G401 (cell line): ENCODE measurements around the gene AFF3. TPM values are rescaled to one million over a fixed set of nuclear protein-coding genes. Genes with fewer than 3 reads are reported as not detected.

Experiments used
- DNase-seq: peaks from one replicate; pipeline ENCODE4 v3.0.0-alpha.2; 2015; ENCODE audit warnings: low spot score
- in situ Hi-C: cut with HindIII; loops from 2 replicates; pipeline ENCODE4 v1.10.0; 2016; ENCODE audit warnings: low sequenced_read_pairs, mixed read lengths
- total RNA-seq: library from RNA; depleted of rRNA; stranded (reverse); fragments of >200 nt; shearing (Covaris generic); gene quantifications from 2 replicates; pipeline ENCODE4 v1.2.3, GENCODE V29; 2014

Gene AFF3
- total RNA-seq, 1 experiment from 2014 or later, result 3.0 TPM

DNA sequence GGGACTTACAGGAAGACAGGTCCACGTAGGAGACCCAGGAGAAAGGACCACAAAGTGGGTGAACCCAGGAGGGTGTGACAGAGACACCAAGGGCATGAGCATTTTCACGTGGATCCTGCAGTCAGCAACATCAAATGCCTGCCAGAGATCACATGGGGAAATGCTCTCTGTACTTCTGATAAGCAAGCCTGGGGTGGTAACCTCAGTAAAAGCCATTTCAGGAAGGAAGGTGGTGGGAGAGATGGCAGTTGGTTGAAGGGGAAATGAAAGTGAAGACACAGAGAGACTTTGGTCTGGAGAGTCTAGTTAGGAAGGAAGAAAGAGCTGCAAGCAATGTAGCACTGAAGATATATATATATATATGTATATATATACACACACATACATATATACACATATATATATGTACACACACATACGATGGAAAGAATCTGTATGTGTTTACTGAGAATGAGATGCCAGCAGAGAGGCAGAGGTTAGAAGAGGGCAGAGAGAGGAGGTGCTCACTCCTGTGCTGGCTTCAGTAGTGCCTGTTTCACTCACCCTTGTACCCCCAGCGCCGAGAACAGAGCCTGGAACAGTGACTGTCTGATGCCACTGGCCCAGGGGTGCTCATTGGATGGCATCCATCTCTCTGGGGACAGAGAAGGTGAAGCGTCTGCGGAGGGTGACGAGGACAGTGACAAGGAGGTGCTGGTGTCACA is 314.9 kb downstream of the AFF3 start:
- no peak for DNase-seq
- in situ Hi-C loops, result no loop called here

DNA sequence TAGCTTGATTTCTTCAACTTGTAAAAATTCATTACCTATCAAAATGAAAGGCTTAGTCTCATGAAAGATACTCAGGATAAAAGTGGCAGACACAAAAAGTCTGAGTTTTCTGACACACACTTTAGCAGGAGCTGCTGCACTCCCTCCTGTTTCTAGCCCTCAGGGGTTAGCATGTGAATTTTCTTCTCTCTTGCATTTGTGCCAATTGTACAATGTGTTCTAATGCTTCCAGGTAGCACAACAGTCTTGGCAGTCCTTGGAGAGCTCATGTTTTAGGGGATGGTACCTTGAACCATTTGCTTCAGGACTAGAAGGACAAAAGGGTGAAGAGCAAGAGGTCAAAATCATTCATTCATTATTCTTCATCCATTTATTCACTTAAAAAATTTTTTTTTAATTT is 316.8 kb downstream of the AFF3 start:
- peak; percentile 76 for DNase-seq
- in situ Hi-C loops, result no loop called here

DNA sequence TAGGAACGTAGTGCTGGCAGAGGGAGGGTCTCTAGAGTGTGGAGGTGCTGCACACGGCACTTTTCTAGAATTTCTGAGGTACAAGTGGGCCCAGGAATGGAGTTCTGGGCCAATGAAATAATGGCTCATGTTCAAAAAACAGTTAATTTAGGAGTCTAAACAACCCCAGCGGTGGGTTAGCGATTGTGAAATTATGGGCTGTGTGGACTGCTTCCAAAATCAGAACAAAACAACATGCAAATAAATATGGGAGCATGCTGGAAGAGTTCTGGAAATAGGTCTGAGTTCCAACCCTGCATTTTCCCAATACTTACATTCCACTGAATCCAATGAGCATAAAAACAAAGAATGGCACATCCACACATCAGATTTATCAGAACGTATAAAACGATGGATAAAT is 317.6 kb downstream of the AFF3 start:
- no peak for DNase-seq

DNA sequence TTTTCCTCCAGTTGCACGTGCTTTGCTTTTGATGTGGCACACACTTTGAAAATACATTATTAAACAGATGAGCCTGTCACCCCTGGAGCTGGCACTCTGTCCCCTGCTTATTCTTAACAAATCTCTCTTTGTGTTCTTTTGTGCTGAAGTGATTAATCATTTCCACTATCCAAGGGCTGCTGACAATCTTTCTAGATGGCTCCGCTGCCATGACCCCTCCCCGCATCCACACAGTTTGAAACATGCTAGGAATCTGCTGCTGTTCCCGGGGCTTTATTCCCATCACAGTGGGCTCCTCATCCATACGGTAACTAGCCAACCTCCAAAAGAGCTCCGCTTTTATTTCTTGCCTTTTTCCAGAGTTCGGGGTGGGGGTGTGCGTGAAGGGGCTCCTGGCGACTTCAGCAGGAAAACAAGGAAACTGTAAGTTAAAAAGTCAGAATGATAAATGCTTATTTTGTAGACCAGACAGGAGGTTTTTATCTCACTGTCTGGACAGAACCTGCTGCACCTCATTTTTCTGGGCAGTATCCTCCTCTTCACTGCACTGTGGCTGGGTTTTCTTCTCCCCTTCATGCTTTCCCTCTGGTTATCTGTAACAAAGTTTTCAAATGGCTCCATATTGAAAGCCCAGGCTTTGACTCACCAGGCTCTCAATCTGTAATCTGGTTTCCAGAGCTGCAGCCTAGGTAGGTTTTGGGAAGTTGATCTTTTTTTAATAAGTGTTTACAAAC is 319.7 kb downstream of the AFF3 start:
- in situ Hi-C loops, result no loop called here
- DNase-seq, result no peak

More for the DNA sequence above, 317.6 kb downstream of the AFF3 start:
- in situ Hi-C loops, result no loop called here

DNA sequence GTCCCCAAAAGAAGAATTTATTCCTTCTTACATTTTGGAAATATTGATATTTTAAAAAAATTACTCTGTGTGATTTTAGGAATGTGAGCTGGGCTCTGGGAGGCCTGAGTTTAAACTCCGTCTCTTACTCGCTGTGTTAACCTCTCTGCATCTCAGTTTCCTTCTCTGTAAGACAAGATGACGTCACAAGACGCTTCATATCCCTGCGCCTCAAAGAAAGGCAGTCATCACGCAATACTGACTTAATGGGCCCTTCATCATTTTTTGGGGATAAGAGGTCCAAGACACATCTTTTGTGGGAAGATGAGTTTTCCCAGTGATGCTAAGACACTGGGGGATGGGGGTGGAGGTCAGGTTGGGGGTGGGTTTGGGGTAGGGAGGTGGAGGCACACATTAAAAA is 320.4 kb downstream of the AFF3 start:
- no peak for DNase-seq
- in situ Hi-C loops, result no loop called here

DNA sequence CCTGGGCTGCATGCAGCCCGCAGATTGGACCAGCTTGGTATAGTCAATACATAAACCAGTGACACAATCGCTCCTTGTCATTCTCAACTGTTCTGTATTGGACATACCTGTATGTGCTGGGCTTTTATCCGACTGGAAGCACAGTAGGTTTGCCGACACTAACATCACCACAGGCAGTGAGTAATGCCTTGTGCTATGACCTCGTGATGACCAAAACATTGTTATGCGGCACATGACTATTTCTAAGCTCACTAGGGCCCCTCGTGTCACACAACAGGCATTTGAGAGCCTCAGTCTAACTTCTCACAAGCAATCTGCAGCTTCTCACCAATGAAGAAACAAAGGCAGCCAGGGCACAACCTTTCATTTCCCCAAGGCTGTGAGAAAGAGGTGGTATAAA is 320.8 kb downstream of the AFF3 start:
- no peak for DNase-seq
- in situ Hi-C loops, result no loop called here

DNA sequence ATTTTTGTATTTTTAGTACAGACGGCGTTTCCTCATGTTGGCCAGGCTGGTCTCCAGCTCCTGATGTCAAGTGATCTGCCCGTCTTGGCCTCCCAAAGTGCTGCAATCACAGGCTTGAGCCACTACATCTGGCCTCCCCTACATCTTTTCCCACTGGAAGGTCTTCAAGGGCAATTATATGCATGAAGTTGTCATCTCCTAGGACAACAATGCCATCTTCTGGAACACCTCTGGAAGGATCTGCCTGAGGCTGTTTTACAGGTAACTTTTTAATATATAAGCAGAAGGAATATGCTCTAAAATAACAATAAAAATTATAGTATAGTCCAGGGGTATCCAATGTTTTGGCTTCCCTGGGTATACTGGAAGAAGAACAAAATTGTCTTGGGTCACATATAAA is 321.4 kb downstream of the AFF3 start:
- DNase-seq, result no peak
- in situ Hi-C loops, result no loop called here

DNA sequence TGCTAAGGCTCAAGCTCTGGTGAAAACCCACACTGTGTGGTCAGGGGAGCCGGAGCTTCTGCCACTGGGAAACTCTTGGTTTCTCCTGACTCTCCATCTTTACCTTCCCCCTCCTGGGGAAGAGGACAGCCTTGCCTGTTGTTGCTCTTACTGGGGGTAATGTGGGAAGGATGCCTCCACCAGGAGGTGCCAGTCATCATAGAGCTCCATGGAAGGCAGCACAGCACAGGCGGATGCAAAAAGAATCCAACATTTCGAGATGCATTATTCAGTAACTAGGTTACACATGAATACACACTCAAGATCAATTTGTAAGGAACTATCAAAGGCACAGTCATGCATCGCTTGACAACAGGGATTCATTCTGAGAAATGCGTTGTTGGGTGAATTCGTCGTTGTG is 322.6 kb downstream of the AFF3 start:
- in situ Hi-C loops, result no loop called here
- DNase-seq, result no peak

DNA sequence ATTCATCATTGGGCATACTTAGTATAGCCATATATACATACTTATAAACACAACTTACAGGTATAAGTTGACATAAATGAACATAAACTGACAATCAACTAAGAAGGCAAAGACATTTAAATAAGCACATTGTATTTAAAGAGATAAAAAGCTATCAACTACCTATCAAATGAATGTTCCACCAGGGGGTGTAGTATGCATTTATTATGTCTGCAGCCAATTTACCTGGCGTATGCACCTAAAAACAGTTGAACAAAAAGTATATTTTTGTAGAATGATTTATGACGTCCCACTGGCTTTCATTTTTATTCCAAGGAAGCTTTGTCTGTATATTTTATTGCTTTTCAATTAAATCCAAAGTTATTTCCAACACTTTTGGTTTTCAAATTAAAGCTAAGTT is 323.5 kb downstream of the AFF3 start:
- peak; percentile 60 for DNase-seq
- in situ Hi-C loops, result no loop called here

DNA sequence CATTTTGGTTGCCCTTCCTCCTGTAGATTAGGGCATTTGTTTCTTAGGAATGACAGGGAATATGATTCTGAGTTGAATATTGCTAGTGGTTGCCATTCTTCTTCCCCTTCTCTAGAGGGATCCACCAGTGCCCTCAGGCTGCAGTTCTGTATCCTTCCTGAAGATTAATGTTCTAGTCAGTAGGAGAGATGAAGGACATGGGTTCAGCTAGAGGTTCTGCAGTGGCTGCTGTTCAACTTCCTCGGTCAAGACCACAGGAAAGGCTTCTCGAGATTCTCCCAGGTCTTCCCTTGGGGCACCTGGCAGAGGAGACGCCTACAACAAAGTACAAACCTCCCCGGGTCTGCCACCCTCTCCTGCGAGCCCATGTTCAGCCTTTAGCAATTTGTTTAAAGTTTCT is 325.5 kb downstream of the AFF3 start:
- DNase-seq, result no peak
- in situ Hi-C loops, result no loop called here

DNA sequence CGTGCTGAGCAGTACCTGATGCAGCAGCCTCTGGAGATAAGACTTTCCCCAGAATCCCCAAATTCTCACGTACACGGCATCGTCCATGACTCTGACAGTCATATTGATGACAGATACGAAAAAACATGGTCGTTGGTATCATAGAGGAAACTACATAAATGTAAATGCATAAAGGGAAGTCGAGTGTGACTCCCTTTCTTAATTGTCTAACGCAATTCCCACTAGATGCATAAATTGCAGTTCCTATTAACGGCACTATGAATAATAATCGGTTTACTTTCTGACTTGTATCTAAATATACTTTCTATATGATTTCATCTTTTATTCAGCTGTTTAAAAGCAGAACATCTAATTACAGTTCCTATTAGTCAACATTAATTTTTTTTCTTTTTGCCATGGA is 330.0 kb downstream of the AFF3 start:
- no peak for DNase-seq
- in situ Hi-C loops, result no loop called here

DNA sequence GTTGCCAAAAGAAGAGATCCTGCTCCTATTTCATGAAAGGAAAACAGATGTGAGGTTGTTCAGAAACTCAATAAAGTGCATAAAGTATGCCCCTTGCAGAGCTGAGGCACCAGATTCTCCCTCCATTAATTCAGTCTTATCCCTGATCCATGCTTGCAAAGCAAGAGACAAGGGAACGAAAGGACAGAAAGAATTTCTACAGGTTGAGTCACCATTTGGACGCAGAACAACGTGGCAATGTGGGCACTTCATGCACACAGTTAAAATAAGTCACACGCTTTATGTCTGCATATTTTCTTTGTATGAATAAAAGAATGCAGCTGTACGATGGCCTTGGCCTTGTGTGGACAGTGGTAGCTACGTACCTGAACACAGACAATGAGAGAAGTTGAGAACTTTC is 330.8 kb downstream of the AFF3 start:
- no peak for DNase-seq
- in situ Hi-C loops, result no loop called here

DNA sequence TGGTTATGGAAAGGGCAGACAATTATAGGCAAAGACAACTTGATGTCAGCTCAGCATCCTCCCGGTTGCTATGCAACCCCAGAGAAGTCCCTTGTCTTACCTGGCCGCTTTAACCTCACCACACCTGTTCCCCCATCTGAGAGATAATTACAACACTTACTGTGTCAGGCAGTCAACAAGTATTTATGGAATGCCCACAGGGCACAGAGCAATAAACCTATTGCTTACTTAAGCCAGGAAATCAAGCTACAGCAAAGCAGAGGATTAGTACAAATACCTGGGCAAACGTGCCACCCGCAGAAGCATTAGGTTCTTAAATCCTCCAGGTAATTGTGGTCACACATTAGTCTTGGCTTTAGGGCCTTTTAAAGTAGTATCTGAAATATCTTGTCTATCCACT is 332.2 kb downstream of the AFF3 start:
- in situ Hi-C loops, result no loop called here
- no peak for DNase-seq

DNA sequence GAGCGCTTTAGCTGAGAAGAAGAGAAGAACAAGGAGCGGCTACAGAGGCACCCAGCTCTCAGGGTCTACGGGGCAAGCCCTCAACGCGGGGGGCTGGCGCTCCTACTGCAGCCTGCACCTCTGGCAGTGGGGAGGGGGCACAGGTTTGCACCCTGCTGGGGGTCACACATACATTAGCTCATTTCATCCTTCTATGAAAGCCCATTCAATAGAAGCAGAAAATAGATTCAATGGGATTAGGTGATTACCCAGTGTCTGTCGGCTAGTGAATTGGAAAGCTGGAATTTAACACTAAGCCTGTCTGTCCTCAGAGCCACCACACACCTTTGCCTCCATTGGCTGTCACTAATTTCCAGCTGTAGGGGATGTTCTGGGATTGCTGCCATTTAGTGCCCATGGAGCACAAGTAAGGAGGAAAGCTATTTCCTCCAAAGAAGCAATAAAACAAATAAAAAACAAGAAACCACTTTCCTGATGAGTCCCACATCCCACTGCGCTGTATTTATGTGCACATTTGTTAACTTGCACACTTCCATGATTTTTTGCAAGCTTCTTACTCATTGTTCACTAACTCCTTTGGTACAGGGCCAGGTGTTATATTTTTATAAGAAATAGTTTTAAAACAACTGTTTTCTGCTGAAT is 333.0 kb downstream of the AFF3 start:
- DNase-seq, result no peak
- in situ Hi-C loops, result no loop called here

DNA sequence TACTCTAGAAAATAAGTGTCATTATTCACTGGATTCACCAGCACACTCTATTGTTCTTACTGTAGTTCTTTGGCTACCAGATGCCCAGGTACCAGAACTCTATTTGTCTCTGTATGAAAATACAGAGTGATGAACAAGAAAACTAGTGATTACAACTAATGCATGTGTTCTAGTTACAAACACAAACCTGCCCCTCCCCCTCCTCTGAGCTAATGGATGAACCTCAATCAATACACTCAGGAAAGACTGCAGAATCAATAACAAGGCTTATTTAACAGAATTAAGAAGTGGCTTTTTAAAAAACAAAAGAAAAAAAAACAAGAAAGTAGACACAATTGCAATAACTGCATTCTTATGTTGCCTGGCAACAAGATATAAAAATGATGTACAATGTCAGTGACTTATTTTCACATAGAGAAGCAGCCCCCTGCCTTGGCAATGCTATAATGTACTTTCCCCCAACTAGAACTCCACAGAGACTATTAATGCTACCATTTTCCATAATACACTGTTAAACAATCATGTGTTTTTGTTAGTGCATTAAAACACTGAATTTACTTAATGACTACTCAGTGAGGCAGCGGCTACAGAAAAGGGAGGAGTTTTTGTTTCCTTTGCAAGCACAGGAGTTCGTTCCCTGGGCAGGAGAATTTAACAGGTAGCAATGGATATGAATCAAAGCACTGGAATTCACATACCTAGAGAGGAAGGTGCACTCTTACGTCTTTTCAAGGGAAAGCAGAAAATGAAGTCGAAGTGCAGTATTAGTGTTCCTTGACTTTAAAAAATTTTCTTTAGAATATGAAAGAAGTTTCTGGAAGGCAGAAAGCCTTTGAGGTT is 333.8 kb downstream of the AFF3 start:
- in situ Hi-C loops, result no loop called here

DNA sequence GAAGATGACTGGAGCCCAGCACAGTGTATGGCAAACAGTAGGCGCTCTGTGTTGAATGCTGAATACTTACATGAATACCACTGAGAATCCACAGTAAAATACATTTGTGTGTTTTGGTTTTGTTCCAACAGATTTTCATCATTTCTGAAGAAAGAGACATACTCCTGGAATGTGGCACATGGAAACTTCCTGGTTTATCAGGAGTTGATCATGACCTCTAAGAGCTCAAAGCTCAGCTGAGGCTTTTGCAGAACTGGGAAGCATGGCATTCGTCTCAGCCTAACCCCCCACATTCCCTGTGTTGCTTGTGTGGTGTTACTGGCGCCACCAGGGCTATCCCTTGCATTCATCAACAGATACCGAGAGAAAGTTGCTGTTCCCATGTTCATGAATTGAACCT is 335.6 kb downstream of the AFF3 start:
- DNase-seq, result no peak
- in situ Hi-C loops, result no loop called here

More for the DNA sequence above, 333.8 kb downstream of the AFF3 start:
- DNase-seq, result no peak

DNA sequence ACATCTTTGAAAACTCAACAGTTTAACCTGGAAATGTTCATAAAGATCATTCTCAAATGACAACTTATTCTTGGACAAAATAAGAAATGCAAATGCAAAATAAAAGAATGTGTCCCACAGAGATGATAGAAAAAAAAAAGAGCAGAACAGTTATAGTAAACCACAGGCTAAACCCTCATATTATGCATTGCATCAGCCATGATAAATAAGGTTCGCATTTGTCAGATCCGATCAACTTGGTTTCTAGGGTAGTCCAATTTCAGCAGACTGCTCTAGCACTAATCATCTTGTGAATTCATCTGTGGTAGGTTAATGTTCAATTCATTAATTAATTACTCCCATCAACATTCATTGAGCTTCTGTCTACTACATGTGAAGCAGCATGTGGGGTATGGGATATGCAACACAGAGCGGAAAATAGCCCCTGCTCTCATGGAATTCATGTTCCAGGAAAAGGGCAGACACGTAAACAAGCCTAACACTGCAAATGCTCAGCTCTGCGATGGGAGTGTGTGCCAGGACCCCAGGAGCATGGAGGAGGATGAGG is 336.4 kb downstream of the AFF3 start:
- no peak for DNase-seq
- in situ Hi-C loops, result no loop called here

DNA sequence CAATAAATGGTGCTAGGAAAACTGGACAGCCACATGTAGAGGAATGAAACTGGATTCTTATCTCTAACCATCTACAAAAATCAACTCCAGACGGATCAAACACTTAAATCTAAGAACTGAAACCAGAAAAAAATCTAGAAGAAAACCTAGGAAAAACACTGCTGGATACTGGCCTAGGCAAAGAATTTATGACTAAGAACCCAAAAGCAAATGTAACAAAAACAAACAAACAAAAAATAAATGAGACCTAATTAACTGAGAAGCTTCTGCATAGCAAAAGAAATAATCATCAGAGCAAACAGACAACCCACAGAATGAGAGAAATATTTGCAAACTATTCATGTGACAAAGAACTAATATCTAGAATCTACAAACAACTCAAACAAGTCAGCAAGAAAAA is 338.5 kb downstream of the AFF3 start:
- in situ Hi-C loops, result no loop called here
- DNase-seq, result no peak

DNA sequence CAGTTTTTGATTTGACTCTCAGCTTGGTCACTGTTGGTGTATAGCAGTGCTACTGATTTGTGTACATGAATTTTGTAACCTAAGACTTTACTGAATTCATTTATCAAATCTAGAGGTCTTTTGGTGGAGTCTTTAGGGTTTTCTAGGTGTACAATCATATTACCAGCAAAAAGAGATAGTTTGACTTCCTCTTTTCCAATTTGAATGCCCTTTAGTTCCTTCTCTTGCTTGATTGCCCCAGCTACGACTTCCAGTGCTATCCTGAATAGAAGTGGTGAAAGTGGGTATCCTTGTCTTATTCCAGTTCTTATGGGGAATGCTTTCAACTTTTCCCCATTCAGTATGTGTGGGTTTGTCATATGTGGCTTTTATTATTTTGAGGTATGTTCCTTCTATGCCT is 339.7 kb downstream of the AFF3 start:
- in situ Hi-C loops, result no loop called here
- DNase-seq, result no peak
